Stimulated activated CD4-positive, alpha-beta T cell treated with anti-CD3 and anti-CD28 coated beads, TNF-alpha, amount 100 ng/mL, for 4 hours (primary cell): Measurements from ENCODE around the gene PPFIBP2.

ENCODE experiments used
- DNase-seq, 3 experiments: peaks; one replicate each; pipeline ENCODE4 v3.0.0-alpha.2; 2020; ENCODE audit warnings: low read depth in 3 of 3

PPFIBP2 gene

DNA sequence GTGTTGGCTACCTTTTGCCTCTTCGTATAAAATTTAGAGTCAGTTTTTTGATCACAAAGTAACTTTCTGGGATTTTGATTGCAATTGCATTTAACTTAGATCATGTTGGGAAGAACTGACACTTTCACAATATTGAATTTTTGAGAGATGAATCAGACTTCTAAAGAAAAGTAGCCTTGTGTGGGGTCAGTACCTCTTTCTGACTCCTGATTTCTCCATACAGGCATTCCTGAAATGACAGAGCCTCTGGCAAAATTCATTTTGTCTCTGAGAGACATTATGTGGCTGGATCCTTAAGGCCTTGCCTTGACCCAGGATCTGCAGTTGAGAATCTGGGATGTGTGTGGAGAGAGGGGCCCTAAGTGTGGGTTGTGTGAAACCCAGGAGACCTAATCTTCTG lies 37.8 kb downstream of the PPFIBP2 start:
- no peak for DNase-seq

DNA sequence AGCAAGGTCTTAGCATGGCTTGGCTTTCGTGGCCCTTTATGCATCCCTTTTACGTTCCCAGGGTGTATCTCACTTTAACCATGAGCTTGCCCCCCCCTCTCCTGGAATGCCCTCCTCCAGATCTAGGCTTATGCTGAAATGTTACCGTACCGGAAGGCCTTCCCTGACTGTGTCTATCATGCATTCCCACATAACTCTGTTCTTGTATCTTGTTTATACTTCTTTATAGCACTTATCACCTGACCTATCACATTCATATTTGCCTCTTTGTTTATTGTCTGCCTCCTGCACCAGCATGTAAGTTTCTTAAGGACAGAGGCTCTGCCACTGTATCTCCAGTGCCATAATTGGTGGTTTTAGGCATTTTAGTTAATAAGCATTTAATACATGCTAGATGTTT lies 38.9 kb downstream of the PPFIBP2 start:
- no peak for DNase-seq

DNA sequence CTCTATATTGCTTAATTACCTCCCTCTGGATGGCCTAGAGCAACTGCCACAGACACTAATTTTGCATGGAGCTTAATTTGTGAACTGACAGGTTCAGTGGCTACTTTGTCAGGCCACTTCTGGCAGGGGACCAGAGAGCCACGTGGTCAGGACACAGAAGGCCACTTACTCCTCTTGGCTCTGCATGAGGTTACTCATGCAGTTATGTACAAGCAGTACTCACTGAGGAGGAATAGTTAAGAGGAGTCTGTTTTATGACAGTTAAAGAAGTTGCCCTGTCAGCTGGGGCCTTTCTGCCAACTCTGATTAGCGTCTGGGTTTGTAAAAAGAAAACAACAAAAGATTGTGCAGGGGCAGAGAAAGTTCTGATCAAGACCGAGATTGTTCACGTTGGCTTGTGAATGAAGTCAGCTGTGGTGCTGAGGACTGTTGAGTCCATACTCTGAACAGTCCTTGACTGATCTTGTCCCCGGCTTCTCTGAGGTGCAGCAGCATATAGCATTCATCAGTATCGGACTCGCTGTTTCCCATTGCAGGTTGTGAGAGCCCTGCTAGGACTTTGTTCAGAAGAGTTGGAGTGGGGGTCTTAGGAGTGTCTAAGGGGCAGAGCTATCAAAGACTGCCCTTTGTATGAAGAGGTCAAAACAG lies 41.4 kb downstream of the PPFIBP2 start:
- no peak for DNase-seq

DNA sequence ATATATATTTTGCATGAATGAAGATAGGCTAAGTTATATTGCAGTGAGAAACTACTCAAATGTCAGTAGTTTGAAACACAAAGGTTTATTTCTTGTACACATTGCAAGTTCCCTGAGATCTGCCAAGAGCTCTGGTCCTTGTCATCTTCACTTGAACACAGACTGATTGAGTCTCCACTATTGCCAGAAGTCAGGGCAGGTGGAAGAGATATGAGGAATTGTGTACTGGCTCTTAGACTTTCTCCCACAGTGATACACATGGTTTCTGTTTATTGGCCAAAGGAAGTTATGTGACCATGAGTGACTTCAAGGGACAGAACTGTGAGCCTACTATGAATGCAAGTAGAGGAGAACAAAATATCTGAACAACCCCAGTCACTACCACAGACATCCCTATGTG lies 44.2 kb downstream of the PPFIBP2 start:
- DNase-seq = no peak

DNA sequence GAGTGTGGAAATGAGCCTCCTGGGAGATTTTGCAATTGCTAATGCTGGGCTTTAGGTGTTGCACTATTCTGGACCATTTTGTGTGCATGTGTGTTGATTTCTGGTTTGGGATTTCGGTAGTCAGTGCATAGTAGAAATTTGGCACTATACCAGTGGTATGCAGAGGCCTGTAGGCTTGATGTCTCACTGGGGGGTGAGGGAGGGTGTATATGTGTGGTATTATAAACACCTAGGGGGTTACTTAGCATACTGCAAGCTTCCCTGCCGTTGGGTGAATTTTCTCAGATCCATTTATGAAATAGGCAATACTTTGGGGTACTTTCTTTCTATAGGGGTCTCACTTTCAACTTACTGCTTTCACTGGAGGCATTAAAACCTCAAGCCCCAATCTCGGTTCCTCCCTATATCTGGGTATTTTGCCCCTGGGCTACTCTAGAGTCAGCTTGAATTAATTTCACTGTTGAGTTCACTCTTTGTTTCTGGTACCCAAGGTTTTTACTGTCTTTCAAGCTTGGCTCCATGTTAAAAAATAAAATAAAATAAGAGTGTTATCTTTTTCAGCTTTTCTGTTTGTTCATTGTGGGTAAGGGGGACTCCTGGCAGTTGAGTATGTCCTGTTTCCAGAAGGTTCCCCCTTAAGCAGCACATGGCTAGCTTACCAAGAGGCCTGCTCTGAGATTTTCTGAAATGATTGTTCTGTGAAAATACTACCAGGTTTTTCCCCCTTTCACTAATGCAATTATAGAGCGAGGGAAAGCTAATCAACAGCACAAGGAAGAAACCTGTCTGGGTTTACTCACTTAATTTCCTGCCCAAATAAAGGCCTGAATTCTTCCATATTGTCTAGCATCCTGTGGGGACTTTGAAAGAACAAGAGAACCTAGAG lies 45.8 kb downstream of the PPFIBP2 start:
- no peak for DNase-seq

DNA sequence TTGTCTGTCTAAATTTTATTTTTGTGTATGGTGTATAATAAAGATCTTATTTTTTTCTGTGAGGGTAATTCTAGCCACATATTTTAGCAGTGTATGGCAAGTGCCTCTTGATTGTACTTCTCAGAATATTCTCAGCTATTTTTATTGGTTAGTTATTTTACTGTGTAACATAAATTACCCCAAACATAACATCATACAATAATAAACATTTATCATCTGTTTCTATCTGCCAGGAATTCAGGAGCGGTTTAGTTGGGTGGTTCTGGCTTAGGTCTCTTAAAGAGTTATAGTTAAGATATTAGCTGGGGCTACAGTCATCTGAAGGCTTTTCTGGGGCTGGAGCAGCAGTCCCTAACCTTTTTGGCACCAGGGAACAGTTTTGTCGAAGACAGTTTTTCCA lies 47.8 kb downstream of the PPFIBP2 start:
- no peak for DNase-seq

DNA sequence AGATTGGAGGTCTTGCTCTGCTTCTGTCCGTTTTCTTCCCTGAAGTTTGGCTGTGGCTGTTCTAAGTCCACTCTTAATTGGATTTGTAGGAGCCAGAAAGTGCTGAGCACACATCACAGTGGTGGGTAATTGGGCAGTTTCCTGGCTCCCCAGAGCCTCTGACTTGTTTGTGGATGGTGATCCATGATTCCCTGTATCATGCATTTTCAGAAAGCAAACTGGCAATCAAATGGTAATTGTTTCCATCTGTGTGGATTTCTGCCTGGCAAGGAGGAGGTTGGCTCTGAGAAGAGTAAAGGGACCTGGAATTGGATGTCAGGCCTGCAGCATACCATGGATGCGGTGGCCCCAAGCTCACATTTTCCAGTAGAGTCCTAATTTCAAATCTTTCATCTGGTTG lies 49.5 kb downstream of the PPFIBP2 start:
- DNase-seq = no peak

DNA sequence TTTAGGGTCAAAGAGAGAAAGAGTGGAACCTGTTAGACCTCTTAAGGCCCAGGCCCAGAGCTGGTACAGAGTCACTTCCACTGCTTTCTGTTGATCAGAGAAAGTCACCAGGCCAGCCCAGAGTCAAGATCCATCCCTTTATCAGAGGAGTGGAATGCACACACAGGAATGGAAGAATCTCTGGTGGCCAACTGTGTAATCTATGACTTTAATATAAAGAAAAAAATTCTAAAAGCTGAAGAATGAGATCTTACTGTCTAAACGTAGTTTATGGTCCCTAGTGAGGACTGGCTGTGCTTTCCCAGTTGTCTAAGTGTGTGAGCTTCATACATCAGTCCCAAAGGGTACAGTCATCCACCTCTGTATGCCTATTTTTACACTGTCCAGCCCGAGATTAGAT lies 51.0 kb downstream of the PPFIBP2 start:
- DNase-seq = no peak

DNA sequence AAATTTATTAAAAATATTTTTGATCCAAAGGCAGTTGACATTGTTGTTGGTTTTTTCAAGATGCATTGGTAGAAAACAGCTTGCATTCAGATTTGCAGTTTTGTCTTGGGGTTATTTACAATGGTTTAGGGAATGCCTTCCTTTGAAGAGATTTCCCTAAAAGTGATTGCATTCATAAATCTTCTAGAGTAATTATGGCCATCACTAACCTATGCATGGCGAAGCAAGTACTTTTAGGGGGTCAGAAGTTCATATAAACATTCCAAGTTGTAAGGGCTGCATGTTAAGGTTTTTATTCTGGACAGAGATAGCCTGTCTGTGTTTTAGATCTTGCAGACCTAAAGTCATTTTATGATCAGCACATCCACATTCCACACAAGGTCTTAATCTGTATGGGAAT lies 53.5 kb downstream of the PPFIBP2 start:
- no peak for DNase-seq

DNA sequence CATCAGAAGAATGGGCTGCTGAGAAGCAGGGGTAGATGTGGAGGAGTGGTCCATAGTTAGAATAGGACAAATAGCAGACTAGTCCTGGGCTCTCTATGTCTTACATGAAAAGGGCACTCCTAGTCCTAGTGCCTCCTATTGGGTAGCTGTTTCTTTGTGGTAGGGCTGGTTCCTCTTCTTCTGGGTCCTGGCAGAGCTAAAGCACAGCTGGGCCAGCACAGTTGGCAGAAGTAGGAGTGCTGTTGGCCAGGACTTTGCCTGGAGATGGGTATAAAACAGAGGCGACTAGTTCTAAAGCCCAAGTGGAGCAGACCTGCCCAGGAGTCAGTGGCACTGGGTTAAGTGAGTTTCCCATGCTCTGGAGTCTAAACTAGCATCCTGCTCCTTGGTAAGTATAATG lies 55.2 kb downstream of the PPFIBP2 start:
- DNase-seq = no peak

DNA sequence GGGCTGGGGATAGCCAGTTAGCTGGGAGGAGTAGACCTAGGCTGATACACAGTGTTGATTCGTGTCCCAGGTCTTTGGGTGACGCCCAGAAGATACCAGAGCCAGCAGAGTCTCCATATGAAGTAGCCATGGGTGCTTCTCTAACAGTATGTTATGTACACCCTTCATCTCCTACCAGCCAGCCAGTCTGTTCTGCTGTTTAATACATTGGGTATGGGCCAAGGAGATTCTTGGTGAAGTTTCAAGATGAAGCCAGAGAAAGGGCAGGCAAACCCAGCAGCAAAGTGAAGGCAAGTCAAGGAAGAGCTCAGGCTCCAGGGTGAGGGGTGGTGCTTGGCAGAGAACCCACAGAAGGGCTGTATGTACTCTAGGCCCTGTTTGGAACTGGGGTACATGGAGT lies 56.4 kb downstream of the PPFIBP2 start:
- DNase-seq = no peak

DNA sequence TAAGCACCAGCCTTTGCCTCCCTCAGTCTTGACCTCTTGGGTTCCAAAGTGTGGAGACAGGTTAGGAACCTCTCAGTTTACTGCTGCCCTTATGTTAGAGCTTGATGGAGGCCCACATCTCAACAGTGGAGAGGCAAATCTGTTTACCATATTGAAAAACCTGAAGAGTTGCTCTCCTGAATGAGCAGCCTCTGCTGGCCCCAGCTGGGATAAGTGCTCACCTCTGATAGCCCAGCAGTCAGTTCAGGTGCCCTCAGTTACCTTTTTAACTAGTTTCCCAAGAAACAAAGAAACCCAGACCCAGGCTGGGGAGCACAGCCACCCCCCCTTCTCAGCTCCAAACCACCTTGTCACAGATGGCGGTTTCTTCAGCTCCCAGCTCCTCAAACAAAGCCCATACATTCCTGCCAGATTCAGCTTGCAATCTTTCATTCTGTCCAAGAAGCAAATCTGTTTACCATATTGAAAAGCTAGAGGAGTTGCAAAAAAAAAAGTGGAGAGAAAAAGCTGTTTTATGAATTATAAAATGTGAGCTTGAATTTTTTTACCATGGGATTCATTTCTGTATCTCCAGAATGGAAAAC lies 57.2 kb downstream of the PPFIBP2 start:
- DNase-seq = no peak

DNA sequence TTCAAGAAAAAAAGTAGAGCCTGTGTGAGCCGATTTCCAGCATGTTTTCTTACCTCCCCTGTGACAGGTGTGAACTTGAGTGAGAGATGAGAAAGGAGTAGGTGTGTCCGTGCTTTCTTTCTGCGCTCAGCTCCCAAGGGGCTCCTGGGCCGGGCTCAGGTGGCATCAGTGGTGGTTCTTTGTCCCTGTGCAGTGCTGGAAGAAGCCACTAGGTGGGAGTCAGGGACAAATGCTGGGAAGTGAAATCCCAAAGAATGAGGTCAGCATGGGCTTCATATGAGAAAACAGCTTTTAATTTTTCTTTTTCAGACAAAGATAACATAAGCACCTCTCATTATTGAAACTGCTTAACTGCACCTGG lies 57.8 kb downstream of the PPFIBP2 start:
- DNase-seq = no peak

DNA sequence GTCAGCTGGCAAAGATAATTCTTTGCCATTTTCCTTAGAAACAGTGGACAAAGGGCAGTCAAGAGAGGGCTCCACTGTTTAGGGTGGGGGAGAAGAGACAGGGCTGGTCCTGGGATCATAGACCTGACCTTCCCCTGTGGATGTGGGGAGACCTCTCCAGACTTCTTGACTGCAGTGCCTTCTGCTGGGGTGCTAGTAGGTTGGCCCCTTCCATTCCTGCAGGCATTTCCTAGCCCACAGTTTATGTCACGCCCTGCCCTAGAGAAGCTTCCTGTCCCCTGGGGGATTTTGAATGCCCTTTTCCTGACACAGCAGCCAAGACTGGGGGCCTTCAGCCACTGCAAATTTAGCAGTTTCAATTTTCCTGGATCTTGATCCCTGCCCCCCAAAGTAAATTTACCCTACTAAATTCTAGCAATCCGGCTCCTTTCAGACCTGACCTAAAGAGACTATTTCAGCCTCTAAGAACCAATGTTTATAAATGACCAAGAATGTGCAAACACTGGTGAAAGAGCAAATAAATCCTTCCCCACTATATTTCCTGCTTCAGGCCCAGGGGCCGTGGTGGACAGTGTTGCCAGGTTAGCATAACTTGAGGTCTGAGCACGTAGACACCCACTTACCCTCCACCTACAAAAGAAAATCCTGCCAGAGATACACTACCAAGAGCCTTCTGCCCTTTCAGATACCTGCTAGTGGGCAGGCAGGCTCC lies 58.4 kb downstream of the PPFIBP2 start:
- no peak for DNase-seq

DNA sequence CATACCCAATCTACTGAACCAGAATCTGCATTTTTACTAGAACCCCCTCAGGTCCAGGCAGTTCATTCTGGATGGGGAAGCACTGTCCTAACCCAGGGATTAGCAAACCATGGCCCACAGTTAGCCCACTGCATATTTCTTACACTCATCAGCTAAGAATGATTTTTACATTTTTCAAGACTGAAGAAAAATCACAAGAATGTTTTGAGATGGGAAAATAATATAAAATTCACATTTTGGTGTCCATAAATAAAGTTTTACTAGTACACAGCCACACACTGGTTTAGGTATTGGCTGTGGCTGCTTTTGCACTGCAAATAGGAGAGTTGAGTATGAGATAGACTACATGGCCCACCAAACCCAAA lies 59.4 kb downstream of the PPFIBP2 start:
- DNase-seq = no peak

DNA sequence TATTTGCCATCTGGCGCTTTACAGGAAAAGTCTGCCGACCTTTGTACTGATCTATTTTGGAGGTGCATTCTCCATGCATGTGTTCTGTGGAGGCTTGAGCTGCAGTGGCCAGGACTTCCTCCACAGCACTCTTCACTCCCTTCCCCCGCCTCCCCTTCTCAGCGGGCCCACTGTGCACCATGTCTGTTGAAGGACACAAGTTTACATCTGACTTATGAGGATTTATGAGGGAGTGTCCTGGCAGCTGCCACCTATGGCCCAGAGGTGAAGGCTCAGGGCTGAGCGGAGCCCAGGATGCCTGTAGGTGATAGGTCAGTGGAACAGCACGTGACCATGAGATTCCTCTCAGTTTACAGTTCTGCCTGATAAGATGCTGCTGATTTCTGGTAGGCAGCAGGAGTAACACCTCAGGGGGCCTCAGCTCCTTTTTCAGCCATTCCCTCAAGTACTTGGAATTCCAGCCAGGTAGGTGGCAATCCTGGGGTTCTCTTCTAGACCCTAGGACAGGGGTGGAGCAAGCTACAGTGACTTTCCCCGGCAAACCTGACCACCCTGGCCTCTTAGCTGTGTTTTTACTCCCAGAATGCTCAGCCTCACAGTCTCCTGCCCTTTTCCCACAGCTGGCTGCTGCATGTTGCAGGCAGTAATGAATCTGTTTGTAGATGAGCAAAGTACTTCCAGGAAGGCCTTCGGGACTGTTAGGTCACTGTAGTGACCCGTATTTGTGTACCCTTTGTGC lies 59.9 kb downstream of the PPFIBP2 start:
- no peak for DNase-seq

DNA sequence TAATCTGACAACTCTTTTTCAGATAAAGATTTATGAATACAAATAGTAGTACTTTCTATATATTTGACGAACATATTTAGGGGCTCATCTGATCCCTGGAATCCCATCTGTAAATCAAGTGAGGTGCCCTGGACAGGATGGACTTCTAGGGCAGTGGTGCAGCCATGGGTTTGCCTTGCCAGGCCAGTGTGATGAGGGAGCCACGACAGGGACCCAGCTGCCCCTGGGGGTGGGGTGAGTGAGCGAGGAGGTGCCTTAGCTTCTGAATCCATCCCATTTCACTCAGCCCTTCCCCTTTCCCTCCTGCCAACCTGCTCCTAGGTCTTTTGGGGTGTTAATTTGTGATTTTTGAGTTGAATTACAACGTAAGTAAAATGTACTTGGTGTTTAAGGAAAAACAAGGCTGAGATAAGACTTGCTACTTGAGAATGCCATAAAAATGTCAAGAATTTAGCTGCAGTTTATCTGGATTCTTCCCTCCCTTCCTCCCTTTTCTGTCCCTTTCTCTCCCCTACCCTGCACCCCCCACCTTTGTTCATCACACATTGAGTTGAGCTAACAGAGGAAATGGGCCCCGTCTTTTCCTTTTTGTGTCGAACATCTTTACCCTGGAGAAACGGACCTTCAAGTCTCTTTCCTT lies 60.8 kb downstream of the PPFIBP2 start:
- DNase-seq = no peak

DNA sequence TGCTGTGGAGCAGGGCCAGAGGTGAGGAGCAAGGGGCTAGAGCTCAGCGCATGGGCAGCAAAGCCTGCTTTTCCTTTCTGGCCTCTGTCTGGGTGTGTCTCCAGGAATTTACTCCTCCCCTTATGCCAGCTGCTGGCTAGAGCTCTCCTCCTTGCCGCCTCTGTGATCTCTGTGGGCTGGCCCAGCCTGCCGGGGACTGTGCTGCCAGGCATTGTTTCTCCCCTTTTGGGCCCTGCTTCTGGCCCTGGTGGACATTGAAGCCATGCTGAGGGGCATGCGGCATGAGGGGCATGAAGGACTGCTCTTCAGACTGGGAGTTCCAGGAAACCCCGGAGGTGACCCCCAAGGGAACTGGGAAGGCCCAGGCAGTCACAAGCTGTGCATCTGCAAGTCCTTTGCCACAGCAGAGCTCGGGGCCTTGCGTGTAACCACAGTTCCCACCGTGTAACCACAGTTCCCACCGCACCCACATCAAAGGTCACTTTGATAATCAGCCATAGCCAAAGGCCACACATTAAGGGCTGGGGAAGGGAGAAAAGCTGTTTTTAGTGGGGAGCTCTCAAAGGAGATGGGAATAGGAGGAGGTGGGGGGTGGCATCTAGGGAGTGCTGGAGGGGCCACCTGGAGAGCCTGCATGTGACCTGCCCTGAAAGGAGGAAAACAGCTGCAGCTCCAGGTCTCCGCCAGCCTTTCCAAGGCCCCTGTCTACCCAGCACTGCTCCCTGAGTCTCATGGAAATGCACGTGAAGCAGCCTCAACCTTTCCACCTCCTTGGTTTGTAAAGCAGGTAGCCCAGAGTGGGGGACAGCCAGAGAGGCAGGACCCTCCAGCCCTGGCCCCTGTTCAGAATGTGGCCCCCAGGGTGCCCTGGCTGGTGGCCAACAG lies 62.3 kb downstream of the PPFIBP2 start:
- no peak for DNase-seq

DNA sequence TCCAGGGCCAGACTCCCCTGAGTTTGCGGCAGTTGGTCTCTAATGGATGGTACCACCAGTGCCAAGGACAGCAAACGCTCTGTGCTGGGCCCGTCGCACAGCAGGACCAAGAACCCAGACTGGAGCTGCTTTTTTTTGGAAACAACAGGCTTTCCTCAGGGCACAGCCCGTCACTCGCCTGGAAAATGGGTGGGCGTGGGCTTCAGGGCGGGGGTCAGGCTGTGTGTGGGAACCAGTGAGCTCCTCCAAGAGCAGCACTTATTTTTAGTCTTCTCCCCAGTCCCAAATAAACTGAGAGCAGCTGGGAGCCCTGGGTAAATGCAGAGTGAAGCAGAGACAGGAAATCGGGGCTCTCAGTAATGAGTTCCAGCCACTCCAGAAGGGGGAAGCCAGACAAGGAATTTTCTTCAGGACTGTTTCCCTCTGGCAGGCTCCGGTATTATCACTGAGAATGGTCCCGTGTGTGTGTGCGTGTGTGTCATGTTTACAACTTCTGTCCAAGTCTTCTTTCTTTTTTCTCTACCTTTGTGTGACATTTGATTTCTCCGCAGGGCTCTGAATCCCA lies 63.0 kb downstream of the PPFIBP2 start:
- DNase-seq = no peak
